GM20000 (cell line): ENCODE data around the gene ANO6.
"Not testable (repeated sequence)": the region's sequence is repeated elsewhere in the genome, so short reads cannot be mapped to it uniquely, and the experiment has no call there.

Experiments used
- DNase-seq: peaks from one replicate; pipeline ENCODE4 v3.0.0; 2012; ENCODE audit warnings: low spot score
- TF ChIP-seq, protein P1 (sequence below): IDR thresholded peaks from 2 replicates; pipeline ENCODE4 v1.5.1; 2012; ENCODE audit warnings: mild to moderate bottlenecking, control low read depth; ENCODE audit errors: extremely low read depth, missing control alignments

Gene ANO6

DNA sequence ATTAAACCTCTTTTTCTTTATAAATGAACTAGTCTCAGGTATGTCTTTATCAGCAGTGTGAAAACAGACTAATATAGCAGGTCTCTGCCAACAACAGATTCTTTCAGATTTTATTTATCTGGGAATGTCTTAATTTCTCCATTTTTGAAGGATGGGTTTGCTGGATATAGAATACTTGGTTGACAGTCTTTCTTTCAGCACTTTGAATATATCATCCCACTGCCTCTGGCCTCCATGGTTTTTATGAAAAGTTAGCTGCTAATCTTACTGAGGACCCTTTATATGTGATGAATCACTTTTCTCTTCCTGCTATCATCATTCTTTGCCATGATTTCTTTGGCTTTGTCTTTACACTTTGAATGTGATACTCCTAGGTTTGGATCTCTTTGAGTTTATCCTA, 148.0 kb downstream of the ANO6 start:
- TF ChIP-seq, protein P1, sequence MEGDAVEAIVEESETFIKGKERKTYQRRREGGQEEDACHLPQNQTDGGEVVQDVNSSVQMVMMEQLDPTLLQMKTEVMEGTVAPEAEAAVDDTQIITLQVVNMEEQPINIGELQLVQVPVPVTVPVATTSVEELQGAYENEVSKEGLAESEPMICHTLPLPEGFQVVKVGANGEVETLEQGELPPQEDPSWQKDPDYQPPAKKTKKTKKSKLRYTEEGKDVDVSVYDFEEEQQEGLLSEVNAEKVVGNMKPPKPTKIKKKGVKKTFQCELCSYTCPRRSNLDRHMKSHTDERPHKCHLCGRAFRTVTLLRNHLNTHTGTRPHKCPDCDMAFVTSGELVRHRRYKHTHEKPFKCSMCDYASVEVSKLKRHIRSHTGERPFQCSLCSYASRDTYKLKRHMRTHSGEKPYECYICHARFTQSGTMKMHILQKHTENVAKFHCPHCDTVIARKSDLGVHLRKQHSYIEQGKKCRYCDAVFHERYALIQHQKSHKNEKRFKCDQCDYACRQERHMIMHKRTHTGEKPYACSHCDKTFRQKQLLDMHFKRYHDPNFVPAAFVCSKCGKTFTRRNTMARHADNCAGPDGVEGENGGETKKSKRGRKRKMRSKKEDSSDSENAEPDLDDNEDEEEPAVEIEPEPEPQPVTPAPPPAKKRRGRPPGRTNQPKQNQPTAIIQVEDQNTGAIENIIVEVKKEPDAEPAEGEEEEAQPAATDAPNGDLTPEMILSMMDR: no peak
- DNase-seq: no peak

DNA sequence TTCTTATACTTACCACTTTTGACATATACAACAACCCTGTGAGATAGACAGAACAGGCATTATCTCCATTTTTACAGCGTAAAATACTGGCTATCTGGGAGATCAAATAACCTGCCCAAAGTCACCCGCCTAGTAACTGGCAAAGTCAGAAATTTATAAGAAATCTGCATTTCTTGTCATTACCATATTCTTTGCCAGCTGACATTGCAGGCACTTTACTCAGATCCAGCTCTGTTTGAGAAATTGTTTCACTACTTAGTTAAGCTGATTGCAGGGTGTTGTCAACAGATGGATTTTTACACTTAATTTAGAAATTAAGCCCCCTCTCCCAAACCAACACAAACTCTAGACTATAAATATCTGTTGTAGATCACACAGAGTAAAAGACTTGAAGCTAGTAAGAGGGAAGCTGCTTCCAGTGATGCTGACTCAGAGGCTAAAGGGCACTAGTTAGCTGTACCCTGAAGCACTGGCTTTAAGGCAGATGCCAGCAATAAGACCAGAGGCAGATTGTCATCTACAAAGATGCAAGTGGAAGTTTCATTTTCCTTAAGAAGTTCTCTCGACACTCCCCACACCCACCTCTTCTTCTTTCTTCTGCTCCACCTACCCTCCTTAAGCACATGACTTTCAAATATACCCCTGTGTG, 153.1 kb downstream of the ANO6 start:
- TF ChIP-seq, protein P1: no peak
- no peak for DNase-seq

DNA sequence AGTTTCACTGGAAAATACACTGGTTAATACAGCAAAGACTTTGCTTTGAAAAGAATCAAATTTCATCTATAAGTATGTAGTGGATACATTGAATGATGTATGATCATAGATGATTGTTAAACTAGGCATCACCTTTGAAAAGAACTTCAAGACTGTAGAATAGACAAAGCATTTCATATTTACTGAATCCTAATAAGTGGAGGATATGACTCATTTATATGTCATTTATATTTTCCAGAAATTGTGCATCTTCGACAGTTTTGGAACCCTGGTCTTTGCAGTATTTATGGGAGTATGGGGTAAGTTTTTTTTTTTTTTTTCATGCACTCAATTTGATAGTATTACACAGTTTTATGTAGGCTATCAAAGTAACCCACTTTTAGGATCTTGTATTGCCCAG, 161.9 kb downstream of the ANO6 start:
- DNase-seq: no peak
- TF ChIP-seq, protein P1: no peak

DNA sequence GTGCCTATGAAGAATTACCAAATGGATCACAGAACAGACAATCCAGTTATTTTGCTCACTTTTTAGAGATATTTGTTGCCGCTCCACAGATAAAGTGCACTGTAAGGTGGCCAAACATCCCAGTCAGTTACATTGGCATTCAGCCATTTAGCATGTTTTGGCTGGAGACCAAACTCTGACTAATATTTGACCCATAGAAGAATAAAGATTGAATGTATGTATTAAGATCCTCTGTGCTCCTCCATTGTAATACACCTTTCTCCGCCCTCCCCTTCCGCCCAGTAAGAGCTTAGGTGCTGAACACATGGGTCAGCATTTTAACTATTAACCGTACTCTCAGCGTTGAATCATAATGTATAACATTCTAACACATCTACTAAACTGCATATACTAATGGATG, 163.4 kb downstream of the ANO6 start:
- DNase-seq: no peak
- TF ChIP-seq, protein P1: no peak

DNA sequence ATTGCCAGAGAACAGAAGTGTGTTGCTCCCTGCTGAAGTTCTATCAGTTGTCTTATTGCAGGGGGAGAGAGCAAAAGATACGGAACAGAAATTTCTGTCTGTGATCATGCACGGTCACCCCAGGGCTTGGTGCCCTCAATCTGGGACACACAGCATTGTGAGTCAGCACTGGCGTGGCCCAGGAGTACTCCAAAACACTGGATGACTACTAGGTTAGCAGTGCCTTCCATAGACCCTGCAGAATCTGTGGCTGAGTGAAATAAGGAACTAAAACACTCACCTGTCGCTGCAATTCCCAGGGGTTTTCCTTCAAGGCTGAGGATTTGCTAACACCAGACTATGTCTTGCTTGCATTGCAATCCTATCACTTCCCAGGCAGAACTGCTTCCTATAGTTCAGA, 165.5 kb downstream of the ANO6 start:
- DNase-seq: no peak
- TF ChIP-seq, protein P1: no peak

DNA sequence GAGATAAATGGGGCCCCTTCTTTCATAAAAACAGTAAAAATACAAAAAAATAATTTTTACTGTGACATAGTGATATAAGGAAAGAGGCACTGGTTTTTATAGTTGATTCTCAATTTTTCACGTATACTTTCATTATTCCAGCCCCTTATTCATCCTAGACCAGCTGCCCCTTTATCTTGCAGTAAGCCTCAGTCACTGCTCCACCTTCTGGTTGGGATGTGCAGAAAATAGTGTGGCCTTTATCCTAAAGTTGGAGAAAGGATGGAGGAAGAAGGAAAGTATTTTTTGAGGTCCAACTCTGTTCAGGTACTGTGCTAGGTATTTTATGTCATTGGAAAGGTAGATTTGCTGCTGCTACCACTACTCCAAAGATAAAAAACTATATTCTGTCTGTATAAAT, 172.7 kb downstream of the ANO6 start:
- no peak for DNase-seq

DNA sequence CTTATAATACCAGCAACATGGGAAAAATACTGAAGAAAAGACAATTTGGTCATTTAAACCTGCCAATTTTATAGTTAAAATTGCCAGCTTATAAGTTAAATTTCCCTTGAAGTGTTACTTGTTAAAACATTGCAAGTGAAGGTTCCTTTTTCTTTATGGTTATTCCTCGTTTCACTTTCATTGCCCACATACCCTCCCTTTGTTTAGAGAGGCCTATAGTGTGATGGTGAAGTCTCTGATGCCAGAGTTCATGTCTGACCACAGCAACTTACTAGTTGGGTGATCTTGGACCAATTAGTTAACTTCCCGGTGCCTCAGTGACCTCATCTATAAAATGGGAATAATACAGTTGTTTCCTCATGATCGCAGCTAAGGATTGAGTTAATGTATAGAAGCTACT, 173.5 kb downstream of the ANO6 start:
- TF ChIP-seq, protein P1: no peak
- no peak for DNase-seq

More for the DNA sequence above, 172.7 kb downstream of the ANO6 start:
- TF ChIP-seq, protein P1: no peak

DNA sequence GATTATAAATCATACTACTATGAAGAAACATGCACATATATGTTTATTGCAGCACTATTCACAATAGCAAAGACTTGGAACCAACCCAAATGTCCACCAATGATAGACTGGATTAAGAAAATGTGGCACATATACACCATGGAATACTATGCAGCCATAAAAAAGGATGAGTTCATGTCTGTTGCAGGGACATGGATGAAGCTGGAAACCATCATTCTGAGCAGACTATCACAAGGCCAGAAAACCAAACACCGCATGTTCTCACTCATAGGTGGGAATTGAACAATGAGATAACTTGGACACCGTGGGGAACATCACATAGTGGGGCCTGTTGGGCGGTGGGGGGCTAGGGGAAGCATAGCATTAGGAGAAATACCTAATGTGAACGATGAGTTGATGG, 181.6 kb downstream of the ANO6 start:
- not testable (repeated sequence) for DNase-seq
